ENCODE data around the gene USH1C.

USH1C gene
- 0 reads per million in 3 donors for total RNA-seq

- H3K27me3 ChIP-seq (replicated peaks; ENCODE audit: control insufficient read depth, insufficient read depth, low read length, poor library complexity, severe bottlenecking): peaks cover 5% of the 10 kb centered on the region
- no peak within 1 kb of the TSS for H3K27ac ChIP-seq (ENCODE audit: insufficient read depth, low read length, poor library complexity, severe bottlenecking)
- no peak within 1 kb of the TSS for H3K4me3 ChIP-seq (ENCODE audit: insufficient read depth, low read depth, low read length, poor library complexity, severe bottlenecking)
- DNase-seq: no peak
- H3K9me3 ChIP-seq (ENCODE audit: control insufficient read depth, low read length): no peaks in the 10 kb centered on the region
- H3K4me1 ChIP-seq (ENCODE audit: control insufficient read depth, insufficient read depth, low read length, poor library complexity, severe bottlenecking): no peaks in the 10 kb centered on the region
- no peaks in the 10 kb centered on the region for H3K36me3 ChIP-seq (ENCODE audit: control insufficient read depth, insufficient read depth, low read length)
These were observed at the start of gene USH1C for GRCh38 chr11:17544181-17544622. Gene USH1C, minus strand, starts transcription at chr11:17544416. Its CDS starts 109 bp downstream, at chr11:17544307.

- H3K27me3 ChIP-seq (replicated peaks; ENCODE audit: control insufficient read depth, insufficient read depth, low read length, poor library complexity, severe bottlenecking): no peaks in the 10 kb centered on the region
- H3K4me1 ChIP-seq (ENCODE audit: control insufficient read depth, insufficient read depth, low read length, poor library complexity, severe bottlenecking): no peaks in the 10 kb centered on the region
- no peak overlapping the region for H3K4me3 ChIP-seq (ENCODE audit: insufficient read depth, low read depth, low read length, poor library complexity, severe bottlenecking)
- H3K36me3 ChIP-seq (ENCODE audit: control insufficient read depth, insufficient read depth, low read length): no peaks in the 10 kb centered on the region
- DNase-seq: no peak
- H3K9me3 ChIP-seq (ENCODE audit: control insufficient read depth, low read length): no peaks in the 10 kb centered on the region
- H3K27ac ChIP-seq (ENCODE audit: insufficient read depth, low read length, poor library complexity, severe bottlenecking): no peak overlapping the region
These were observed 49.4 kb upstream of the USH1C start for GRCh38 chr11:17593466-17594245.

- H3K9me3 ChIP-seq (ENCODE audit: control insufficient read depth, low read length): no peaks in the 10 kb centered on the region
- H3K36me3 ChIP-seq (ENCODE audit: control insufficient read depth, insufficient read depth, low read length): no peaks in the 10 kb centered on the region
- no peak for DNase-seq
- H3K27ac ChIP-seq (ENCODE audit: insufficient read depth, low read length, poor library complexity, severe bottlenecking): no peak overlapping the region
- no peaks in the 10 kb centered on the region for H3K4me1 ChIP-seq (ENCODE audit: control insufficient read depth, insufficient read depth, low read length, poor library complexity, severe bottlenecking)
- no peak overlapping the region for H3K4me3 ChIP-seq (ENCODE audit: insufficient read depth, low read depth, low read length, poor library complexity, severe bottlenecking)
- H3K27me3 ChIP-seq (replicated peaks; ENCODE audit: control insufficient read depth, insufficient read depth, low read length, poor library complexity, severe bottlenecking): no peaks in the 10 kb centered on the region
These were observed 47.1 kb upstream of the USH1C start for GRCh38 chr11:17591293-17591692.

GRCh38 chr11:17590463-17590862 lies 46.2 kb upstream of the USH1C start:
- H3K36me3 ChIP-seq (ENCODE audit: control insufficient read depth, insufficient read depth, low read length): no peaks in the 10 kb centered on the region
- H3K4me1 ChIP-seq (ENCODE audit: control insufficient read depth, insufficient read depth, low read length, poor library complexity, severe bottlenecking): no peaks in the 10 kb centered on the region
- no peak for DNase-seq
- no peaks in the 10 kb centered on the region for H3K27me3 ChIP-seq (replicated peaks; ENCODE audit: control insufficient read depth, insufficient read depth, low read length, poor library complexity, severe bottlenecking)
- no peak overlapping the region for H3K27ac ChIP-seq (ENCODE audit: insufficient read depth, low read length, poor library complexity, severe bottlenecking)
- no peak overlapping the region for H3K4me3 ChIP-seq (ENCODE audit: insufficient read depth, low read depth, low read length, poor library complexity, severe bottlenecking)
- H3K9me3 ChIP-seq (ENCODE audit: control insufficient read depth, low read length): no peaks in the 10 kb centered on the region

- no peak for DNase-seq
- Histone ChIP-seq H3K27me3 (replicated peaks; ENCODE audit: control insufficient read depth, insufficient read depth, low read length, poor library complexity, severe bottlenecking) (no peaks in the 10 kb centered on the region), H3K4me3 (ENCODE audit: insufficient read depth, low read depth, low read length, poor library complexity, severe bottlenecking) (no peak overlapping the region), H3K36me3 (ENCODE audit: control insufficient read depth, insufficient read depth, low read length) (no peaks in the 10 kb centered on the region), H3K4me1 (ENCODE audit: control insufficient read depth, insufficient read depth, low read length, poor library complexity, severe bottlenecking) (no peaks in the 10 kb centered on the region), H3K27ac (ENCODE audit: insufficient read depth, low read length, poor library complexity, severe bottlenecking) (no peak overlapping the region), H3K9me3 (ENCODE audit: control insufficient read depth, low read length) (no peaks in the 10 kb centered on the region)
These were observed 44.5 kb upstream of the USH1C start for GRCh38 chr11:17588721-17589120.

GRCh38 chr11:17588166-17588565 lies 44.0 kb upstream of the USH1C start:
- Histone ChIP-seq H3K9me3 (ENCODE audit: control insufficient read depth, low read length) (no peaks in the 10 kb centered on the region), H3K4me1 (ENCODE audit: control insufficient read depth, insufficient read depth, low read length, poor library complexity, severe bottlenecking) (no peaks in the 10 kb centered on the region), H3K4me3 (ENCODE audit: insufficient read depth, low read depth, low read length, poor library complexity, severe bottlenecking) (no peak overlapping the region), H3K27me3 (replicated peaks; ENCODE audit: control insufficient read depth, insufficient read depth, low read length, poor library complexity, severe bottlenecking) (no peaks in the 10 kb centered on the region), H3K27ac (ENCODE audit: insufficient read depth, low read length, poor library complexity, severe bottlenecking) (no peak overlapping the region), H3K36me3 (ENCODE audit: control insufficient read depth, insufficient read depth, low read length) (no peaks in the 10 kb centered on the region)
- no peak for DNase-seq

GRCh38 chr11:17585911-17586695 lies 41.9 kb upstream of the USH1C start:
- no peak overlapping the region for H3K27ac ChIP-seq (ENCODE audit: insufficient read depth, low read length, poor library complexity, severe bottlenecking)
- H3K27me3 ChIP-seq (replicated peaks; ENCODE audit: control insufficient read depth, insufficient read depth, low read length, poor library complexity, severe bottlenecking): no peaks in the 10 kb centered on the region
- H3K4me3 ChIP-seq (ENCODE audit: insufficient read depth, low read depth, low read length, poor library complexity, severe bottlenecking): no peak overlapping the region
- no peaks in the 10 kb centered on the region for H3K4me1 ChIP-seq (ENCODE audit: control insufficient read depth, insufficient read depth, low read length, poor library complexity, severe bottlenecking)
- H3K9me3 ChIP-seq (ENCODE audit: control insufficient read depth, low read length): no peaks in the 10 kb centered on the region
- H3K36me3 ChIP-seq (ENCODE audit: control insufficient read depth, insufficient read depth, low read length): no peaks in the 10 kb centered on the region
- DNase-seq: no peak

GRCh38 chr11:17581732-17582053 lies 37.5 kb upstream of the USH1C start:
- no peak overlapping the region for H3K27ac ChIP-seq (ENCODE audit: insufficient read depth, low read length, poor library complexity, severe bottlenecking)
- H3K27me3 ChIP-seq (replicated peaks; ENCODE audit: control insufficient read depth, insufficient read depth, low read length, poor library complexity, severe bottlenecking): no peaks in the 10 kb centered on the region
- DNase-seq: no peak

GRCh38 chr11:17581036-17581731 lies 37.0 kb upstream of the USH1C start:
- Histone ChIP-seq H3K27ac (ENCODE audit: insufficient read depth, low read length, poor library complexity, severe bottlenecking) (no peak overlapping the region), H3K9me3 (ENCODE audit: control insufficient read depth, low read length) (no peaks in the 10 kb centered on the region), H3K4me1 (ENCODE audit: control insufficient read depth, insufficient read depth, low read length, poor library complexity, severe bottlenecking) (no peaks in the 10 kb centered on the region), H3K27me3 (replicated peaks; ENCODE audit: control insufficient read depth, insufficient read depth, low read length, poor library complexity, severe bottlenecking) (no peaks in the 10 kb centered on the region), H3K36me3 (ENCODE audit: control insufficient read depth, insufficient read depth, low read length) (no peaks in the 10 kb centered on the region), H3K4me3 (ENCODE audit: insufficient read depth, low read depth, low read length, poor library complexity, severe bottlenecking) (no peak overlapping the region)
- DNase-seq: no peak

More at GRCh38 chr11:17581732-17582053, 37.5 kb upstream of the USH1C start:
- Histone ChIP-seq H3K9me3 (ENCODE audit: control insufficient read depth, low read length) (no peaks in the 10 kb centered on the region), H3K4me1 (ENCODE audit: control insufficient read depth, insufficient read depth, low read length, poor library complexity, severe bottlenecking) (no peaks in the 10 kb centered on the region), H3K4me3 (ENCODE audit: insufficient read depth, low read depth, low read length, poor library complexity, severe bottlenecking) (no peak overlapping the region), H3K36me3 (ENCODE audit: control insufficient read depth, insufficient read depth, low read length) (no peaks in the 10 kb centered on the region)

GRCh38 chr11:17580271-17580670 lies 36.1 kb upstream of the USH1C start:
- Histone ChIP-seq H3K9me3 (ENCODE audit: control insufficient read depth, low read length) (no peaks in the 10 kb centered on the region), H3K4me1 (ENCODE audit: control insufficient read depth, insufficient read depth, low read length, poor library complexity, severe bottlenecking) (no peaks in the 10 kb centered on the region), H3K27ac (ENCODE audit: insufficient read depth, low read length, poor library complexity, severe bottlenecking) (no peak overlapping the region), H3K4me3 (ENCODE audit: insufficient read depth, low read depth, low read length, poor library complexity, severe bottlenecking) (no peak overlapping the region), H3K27me3 (replicated peaks; ENCODE audit: control insufficient read depth, insufficient read depth, low read length, poor library complexity, severe bottlenecking) (no peaks in the 10 kb centered on the region), H3K36me3 (ENCODE audit: control insufficient read depth, insufficient read depth, low read length) (no peaks in the 10 kb centered on the region)
- no peak for DNase-seq

Measured in effector memory CD4-positive, alpha-beta T cell (primary cell).